Mesenchymal stem cell (in vitro differentiated cells and primary cell): ENCODE results near the gene SLC35D2.
"Not testable (repeated sequence)": the region's sequence is repeated elsewhere in the genome, so short reads cannot be mapped to it uniquely, and the experiment has no call there.

Source experiments
- DNase-seq: peaks from one replicate; pipeline ENCODE4 v3.0.0-alpha.2; 2013
- H2AFZ ChIP-seq: one replicate; pipeline ENCODE4 v1.6.1; 2013; ENCODE audit warnings: low read depth, mild to moderate bottlenecking, control low read depth, inconsistent platforms, low read length, moderate library complexity
- H2AK5ac ChIP-seq: 2 replicates; pipeline ENCODE4 v1.6.1; 2013; ENCODE audit warnings: low read length, moderate library complexity, mild to moderate bottlenecking, inconsistent platforms; ENCODE audit not compliant: severe bottlenecking
- H2BK120ac ChIP-seq: one replicate; pipeline ENCODE4 v1.6.1; 2013; ENCODE audit warnings: low read depth, mild to moderate bottlenecking, inconsistent platforms, low read length, moderate library complexity
- H2BK12ac ChIP-seq, 2 experiments: one replicate each; pipeline ENCODE4 v1.6.1; 2013; ENCODE audit warnings: inconsistent platforms in 2 of 2, low read length in 2 of 2, mild to moderate bottlenecking in 2 of 2, moderate library complexity in 2 of 2, control low read depth in 1 of 2
- H2BK15ac ChIP-seq: one replicate; pipeline ENCODE4 v1.6.1; 2013; ENCODE audit warnings: mild to moderate bottlenecking, low read depth, inconsistent platforms; ENCODE audit not compliant: poor library complexity, severe bottlenecking
- H2BK5ac ChIP-seq: 2 replicates; pipeline ENCODE4 v1.6.1; 2013; ENCODE audit warnings: low read depth, mild to moderate bottlenecking, low read length, control low read depth, inconsistent platforms; ENCODE audit not compliant: poor library complexity, severe bottlenecking
- H3K14ac ChIP-seq, 2 experiments: one replicate each; pipeline ENCODE4 v1.6.1; 2013; ENCODE audit warnings: inconsistent platforms in 2 of 2, low read length in 2 of 2, control low read depth in 1 of 2, mild to moderate bottlenecking in 1 of 2, moderate library complexity in 1 of 2
- H3K18ac ChIP-seq, 2 experiments: one replicate each; pipeline ENCODE4 v1.6.1; 2013; ENCODE audit warnings: inconsistent platforms in 2 of 2, low read length in 2 of 2, control low read depth in 1 of 2, low read depth in 1 of 2, mild to moderate bottlenecking in 1 of 2
- H3K23ac ChIP-seq, 2 experiments: one replicate each; pipeline ENCODE4 v1.6.1; 2013; ENCODE audit warnings: inconsistent platforms in 2 of 2, low read length in 2 of 2, mild to moderate bottlenecking in 2 of 2, moderate library complexity in 2 of 2, control low read depth in 1 of 2
- H3K27ac ChIP-seq: 2 replicates; pipeline ENCODE4 v1.5.1; 2013; ENCODE audit warnings: mild to moderate bottlenecking, moderate library complexity, low read length, control low read depth, inconsistent platforms; ENCODE audit not compliant: poor library complexity, severe bottlenecking
- H3K27me3 ChIP-seq, 2 experiments: 2 replicates each; pipeline versions ENCODE4 v1.6.1 to v1.7.0; 2013; ENCODE audit warnings: low read length in 2 of 2, mild to moderate bottlenecking in 2 of 2, moderate library complexity in 2 of 2, control low read depth in 1 of 2, inconsistent platforms in 1 of 2; ENCODE audit not compliant: control insufficient read depth in 1 of 2, insufficient read depth in 1 of 2
- H3K36me3 ChIP-seq, 2 experiments: 2 replicates each; pipeline versions ENCODE4 v1.6.1 to v1.7.0; 2013; ENCODE audit warnings: low read length in 2 of 2, control low read depth in 1 of 2, inconsistent platforms in 1 of 2, low read depth in 1 of 2, mild to moderate bottlenecking in 1 of 2; ENCODE audit not compliant: insufficient read depth in 2 of 2, control insufficient read depth in 1 of 2
- H3K4ac ChIP-seq, 2 experiments: one replicate each; pipeline ENCODE4 v1.6.1; 2013; ENCODE audit warnings: inconsistent platforms in 2 of 2, low read length in 2 of 2, mild to moderate bottlenecking in 2 of 2, moderate library complexity in 2 of 2, control low read depth in 1 of 2, low read depth in 1 of 2
- H3K4me1 ChIP-seq: 2 replicates; pipeline ENCODE4 v1.6.1; 2013; ENCODE audit warnings: low read depth, low read length, control low read depth; ENCODE audit not compliant: control insufficient read depth, insufficient read depth
- H3K4me2 ChIP-seq: 2 replicates; pipeline ENCODE4 v1.6.1; 2013; ENCODE audit warnings: low read length, mild to moderate bottlenecking, inconsistent platforms; ENCODE audit not compliant: poor library complexity, severe bottlenecking
- H3K4me3 ChIP-seq, 2 experiments: 2 replicates each; pipeline versions ENCODE4 v1.5.1 to v1.7.0; 2013; ENCODE audit warnings: low read length in 2 of 2, mild to moderate bottlenecking in 2 of 2, control low read depth in 1 of 2, low read depth in 1 of 2; ENCODE audit not compliant: insufficient read depth in 1 of 2
- H3K79me1 ChIP-seq: replicated peaks from 2 replicates; pipeline ENCODE4 v1.6.1; 2013; ENCODE audit warnings: mild to moderate bottlenecking, control low read depth, low read length, inconsistent platforms; ENCODE audit not compliant: poor library complexity, severe bottlenecking
- H3K9ac ChIP-seq: 2 replicates; pipeline ENCODE4 v1.7.0; 2013; ENCODE audit warnings: mild to moderate bottlenecking, low read length, moderate library complexity
- H3K9me3 ChIP-seq: 2 replicates; pipeline ENCODE4 v1.7.0; 2013; ENCODE audit warnings: mild to moderate bottlenecking, low read length; ENCODE audit not compliant: control insufficient read depth
- H4K8ac ChIP-seq: one replicate; pipeline ENCODE4 v1.6.1; 2013; ENCODE audit warnings: inconsistent platforms, mild to moderate bottlenecking, low read length, moderate library complexity
- H4K91ac ChIP-seq: one replicate; pipeline ENCODE4 v1.6.1; 2013; ENCODE audit warnings: mild to moderate bottlenecking, low read length, inconsistent platforms
- WGBS: methylation state at CpG from one replicate; pipeline ENCODE4 v1.1.7; 2013; ENCODE audit warnings: mixed read lengths; 5-methylcytosine and 5-hydroxymethylcytosine counted together

SLC35D2 gene

GRCh38 chr9:96378187-96378586 is 5.3 kb downstream of the SLC35D2 start:
- no peak overlapping the region for H3K9ac ChIP-seq
- H3K4me3 ChIP-seq, result no peak overlapping the region
- no peak overlapping the region for H3K14ac ChIP-seq
- H3K23ac ChIP-seq, result no peak overlapping the region
- no peak for DNase-seq
- H2AFZ ChIP-seq, result no peak overlapping the region
- no peak overlapping the region for H2BK15ac ChIP-seq
- peaks cover 15% of the 10 kb centered on the region for H3K79me1 ChIP-seq
- 90% methylated on average over 3 of the region's 3 CpGs for WGBS
- H2BK120ac ChIP-seq, result no peak overlapping the region
- peaks cover 20% of the 10 kb centered on the region for H3K4me1 ChIP-seq
- no peak overlapping the region for H3K18ac ChIP-seq
- no peak overlapping the region for H2BK5ac ChIP-seq
- H3K4ac ChIP-seq, result no peak overlapping the region
- H4K91ac ChIP-seq, result no peak overlapping the region
- no peak overlapping the region for H4K8ac ChIP-seq
- H3K4me2 ChIP-seq, result no peak overlapping the region
- H3K9me3 ChIP-seq, result no peaks in the 10 kb centered on the region
- no peak overlapping the region for H2BK12ac ChIP-seq
- H3K27me3 ChIP-seq, result no peaks in the 10 kb centered on the region
- peaks cover 14 to 17% of the 10 kb centered on the region in 2 experiments for H3K36me3 ChIP-seq
- peak overlapping the region; percentile 54 for H3K27ac ChIP-seq
- H2AK5ac ChIP-seq, result no peak overlapping the region

GRCh38 chr9:96376891-96377874 is 6.3 kb downstream of the SLC35D2 start:
- H4K91ac ChIP-seq, result no peak overlapping the region
- H3K9me3 ChIP-seq, result no peaks in the 10 kb centered on the region
- no peaks in the 10 kb centered on the region for H3K27me3 ChIP-seq
- DNase-seq, result peak; percentile 22
- no peak overlapping the region for H2AFZ ChIP-seq
- H2BK15ac ChIP-seq, result no peak overlapping the region
- H3K4me3 ChIP-seq, result no peak overlapping the region
- H3K4ac ChIP-seq, result no peak overlapping the region
- peaks cover 14 to 17% of the 10 kb centered on the region in 2 experiments for H3K36me3 ChIP-seq
- H3K23ac ChIP-seq, result no peak overlapping the region
- no peak overlapping the region for H3K18ac ChIP-seq
- H3K27ac ChIP-seq, result peak overlapping the region; percentile 54
- WGBS, result 87% methylated on average over 13 of the region's 13 CpGs
- H4K8ac ChIP-seq, result no peak overlapping the region
- no peak overlapping the region for H3K14ac ChIP-seq
- H2BK12ac ChIP-seq, result no peak overlapping the region
- no peak overlapping the region for H2BK5ac ChIP-seq
- H3K79me1 ChIP-seq, result peaks cover 18% of the 10 kb centered on the region
- H3K4me2 ChIP-seq, result no peak overlapping the region
- peaks cover 20% of the 10 kb centered on the region for H3K4me1 ChIP-seq
- no peak overlapping the region for H2AK5ac ChIP-seq
- H2BK120ac ChIP-seq, result no peak overlapping the region
- no peak overlapping the region for H3K9ac ChIP-seq

GRCh38 chr9:96375507-96375906 is 8.0 kb downstream of the SLC35D2 start:
- H3K27me3 ChIP-seq, H3K18ac ChIP-seq, H3K4me2 ChIP-seq, H2BK15ac ChIP-seq, H3K14ac ChIP-seq, H2BK120ac ChIP-seq, H3K23ac ChIP-seq, H2AK5ac ChIP-seq, H2BK12ac ChIP-seq, H2BK5ac ChIP-seq, H3K4me1 ChIP-seq, H3K36me3 ChIP-seq, H2AFZ ChIP-seq, H3K27ac ChIP-seq, H3K4me3 ChIP-seq, H3K4ac ChIP-seq, DNase-seq, H4K91ac ChIP-seq, H3K9ac ChIP-seq, H3K9me3 ChIP-seq, H4K8ac ChIP-seq: not testable (repeated sequence)
- peaks cover 13% of the 10 kb centered on the region for H3K79me1 ChIP-seq
- 98% methylated on average over 6 of the region's 6 CpGs for WGBS

GRCh38 chr9:96367943-96368342 is 15.6 kb downstream of the SLC35D2 start:
- no peak for DNase-seq
- Histone ChIP-seq H3K27ac (no peak overlapping the region), H3K79me1 (peaks cover 30% of the 10 kb centered on the region), H2AK5ac (no peak overlapping the region), H4K8ac (no peak overlapping the region), H2BK120ac (no peak overlapping the region), H4K91ac (no peak overlapping the region), H3K9ac (no peak overlapping the region), H3K36me3 (peaks cover 6 to 32% of the 10 kb centered on the region in 2 experiments), H2BK5ac (no peak overlapping the region), H3K23ac (no peak overlapping the region), H2BK15ac (no peak overlapping the region), H3K4ac (no peak overlapping the region), H3K4me3 (no peak overlapping the region), H3K18ac (no peak overlapping the region), H3K4me2 (no peak overlapping the region), H3K9me3 (no peaks in the 10 kb centered on the region), H3K27me3 (no peaks in the 10 kb centered on the region), H3K14ac (no peak overlapping the region), H2BK12ac (no peak overlapping the region), H3K4me1 (no peaks in the 10 kb centered on the region), H2AFZ (no peak overlapping the region)
- no CpG with 5 or more reads among the region's 1 CpG for WGBS
